HG03039 (cell line): ENCODE results near the gene RELL1.
A peak's percentile ranks its signal among the peaks of the same experiment; 100 is the strongest.

Experiments
- ATAC-seq: cut with Tn5 transposase; IDR thresholded peaks from one replicate; pipeline ENCODE4 v1.9.1; 2021; ENCODE audit warnings: mild to moderate bottlenecking, moderate library complexity; ENCODE audit not compliant: unreplicated experiment

The RELL1 gene

DNA sequence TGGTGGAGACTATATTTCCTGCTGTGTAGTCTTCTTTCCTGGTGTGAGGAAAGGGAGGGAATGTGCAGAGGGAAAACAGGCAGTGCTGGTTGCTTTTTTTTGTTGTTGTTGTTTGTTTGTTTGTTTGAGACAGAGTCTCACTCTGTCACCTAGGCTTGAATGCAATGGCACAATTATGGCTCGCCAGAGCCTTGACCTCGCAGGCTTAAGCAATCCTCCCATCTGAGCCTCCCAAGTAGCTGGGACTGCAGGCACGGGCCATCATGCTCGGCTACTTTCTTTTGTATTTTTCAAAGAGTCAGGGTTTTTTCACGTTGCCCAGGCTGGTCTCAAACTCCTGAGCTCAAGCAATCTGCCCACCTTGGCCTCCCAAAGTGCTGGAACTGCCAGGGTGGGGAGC is 82.5 kb downstream of the RELL1 start:
- no peak for ATAC-seq

DNA sequence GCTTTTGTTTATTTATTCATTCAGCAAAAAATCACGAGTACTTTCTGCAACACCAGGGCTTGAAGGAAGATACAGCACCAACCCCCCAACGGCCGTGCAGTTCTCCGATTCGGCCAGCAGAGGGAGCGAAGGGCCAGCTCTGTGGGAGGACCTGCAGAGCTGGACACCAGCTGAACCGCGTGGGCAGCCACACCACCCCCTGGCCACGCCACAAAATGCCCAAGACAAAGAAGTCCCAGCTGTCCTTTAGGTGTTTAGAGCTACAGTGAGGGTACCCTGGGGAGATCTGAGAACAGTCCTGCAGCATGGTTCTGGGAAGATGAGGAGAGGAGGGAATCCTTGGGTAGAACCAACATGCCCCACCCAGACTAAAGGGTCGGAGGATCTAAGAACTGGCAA is 83.1 kb downstream of the RELL1 start:
- ATAC-seq: no peak

DNA sequence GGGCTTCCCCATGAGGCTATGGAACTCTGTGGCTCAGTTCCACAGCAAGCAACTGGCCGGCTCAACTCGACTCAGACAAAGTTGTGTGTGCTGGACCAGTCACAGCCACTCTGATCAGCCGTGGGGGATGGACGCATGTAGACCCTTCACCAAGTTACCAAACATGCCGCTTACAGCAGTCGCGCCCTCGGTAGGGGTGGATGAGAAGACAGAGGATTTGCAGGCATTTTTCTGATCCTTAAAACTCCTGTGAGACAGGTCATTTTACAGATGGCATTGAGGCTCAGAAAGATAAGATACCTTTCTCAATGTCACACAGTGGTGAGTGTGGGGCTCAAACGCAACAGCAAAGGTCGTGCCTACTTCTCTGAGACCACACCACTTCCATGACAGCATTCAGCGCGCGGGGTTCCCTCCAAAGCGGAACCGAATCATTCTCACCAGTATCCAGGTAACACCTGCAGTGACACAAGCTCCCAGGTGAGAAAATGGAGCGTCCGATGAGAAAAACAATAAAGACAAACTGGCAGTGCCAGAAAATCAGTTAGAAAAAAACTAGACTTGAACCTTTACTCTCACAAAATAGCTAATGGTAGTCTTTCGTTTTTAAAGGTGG is 83.6 kb downstream of the RELL1 start:
- ATAC-seq: no peak

DNA sequence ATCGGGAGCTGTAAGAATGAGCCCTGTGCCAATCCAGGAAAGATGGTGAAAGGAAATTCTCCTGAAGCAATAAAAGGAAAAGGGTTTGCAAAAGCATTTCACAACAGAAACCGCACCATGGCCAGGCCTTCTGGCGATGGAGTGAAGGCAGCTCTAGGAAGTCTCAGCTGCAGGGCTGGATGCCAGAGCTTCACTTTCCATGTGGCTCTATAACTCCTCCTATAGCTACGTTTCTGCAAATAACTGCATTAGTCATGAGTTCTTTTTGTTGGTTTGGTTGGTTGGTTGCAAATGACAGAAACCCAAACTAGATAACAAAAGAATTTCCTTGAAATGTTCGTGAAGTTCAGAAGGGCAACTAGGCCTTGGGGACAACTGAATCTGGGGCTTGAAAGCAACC is 84.6 kb downstream of the RELL1 start:
- ATAC-seq: no peak

DNA sequence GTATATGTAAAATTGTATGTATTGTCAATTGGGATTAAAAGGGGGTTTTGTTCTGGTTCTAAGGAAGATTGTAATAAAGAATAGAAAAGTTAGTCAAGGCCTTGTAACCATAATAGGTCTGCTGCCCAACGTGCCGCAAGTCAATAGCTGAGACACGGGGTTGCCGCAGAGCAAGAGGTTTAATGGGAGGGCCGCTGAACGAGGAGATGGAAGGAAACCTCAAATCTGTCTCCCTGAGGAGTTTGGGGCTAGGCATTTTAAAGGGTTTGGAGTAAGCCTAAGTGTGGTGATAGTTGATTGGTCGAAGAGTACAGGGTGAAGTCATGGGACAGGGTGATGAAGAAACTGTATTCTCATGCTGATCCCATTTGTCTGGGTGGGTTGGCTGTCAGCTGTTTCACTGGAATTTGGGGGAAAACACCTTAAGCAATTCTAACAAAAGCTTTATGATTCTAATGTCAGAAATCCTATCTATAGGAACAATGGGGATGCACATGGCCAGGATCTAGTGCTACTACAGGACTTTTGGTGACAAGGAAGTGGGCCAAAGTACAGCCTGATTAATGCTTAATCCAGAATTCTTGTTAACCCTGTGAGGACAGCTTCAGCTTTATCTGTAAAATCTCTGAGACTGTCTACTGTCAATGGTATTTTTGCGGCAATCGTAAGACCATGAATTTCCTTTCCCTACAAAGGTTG is 86.9 kb downstream of the RELL1 start:
- ATAC-seq: no peak

DNA sequence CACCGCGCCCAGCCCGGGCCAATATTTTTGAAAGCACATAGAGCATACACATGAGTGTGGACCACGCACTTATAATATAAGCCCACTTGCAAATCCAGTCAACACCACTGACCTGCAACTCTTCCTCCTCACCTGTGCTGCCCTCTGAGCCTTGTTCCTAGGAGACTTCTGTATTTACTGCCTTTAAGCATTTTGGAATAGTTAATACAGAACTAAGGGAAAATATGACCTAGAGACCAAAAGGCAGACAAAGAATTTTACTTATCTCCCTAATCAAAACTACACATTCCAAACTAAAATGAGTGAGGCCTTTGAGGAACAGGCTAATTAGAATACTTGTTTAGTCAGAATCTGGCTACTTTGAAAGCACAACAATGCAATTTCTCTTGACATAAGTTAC is 89.1 kb downstream of the RELL1 start:
- ATAC-seq: no peak

DNA sequence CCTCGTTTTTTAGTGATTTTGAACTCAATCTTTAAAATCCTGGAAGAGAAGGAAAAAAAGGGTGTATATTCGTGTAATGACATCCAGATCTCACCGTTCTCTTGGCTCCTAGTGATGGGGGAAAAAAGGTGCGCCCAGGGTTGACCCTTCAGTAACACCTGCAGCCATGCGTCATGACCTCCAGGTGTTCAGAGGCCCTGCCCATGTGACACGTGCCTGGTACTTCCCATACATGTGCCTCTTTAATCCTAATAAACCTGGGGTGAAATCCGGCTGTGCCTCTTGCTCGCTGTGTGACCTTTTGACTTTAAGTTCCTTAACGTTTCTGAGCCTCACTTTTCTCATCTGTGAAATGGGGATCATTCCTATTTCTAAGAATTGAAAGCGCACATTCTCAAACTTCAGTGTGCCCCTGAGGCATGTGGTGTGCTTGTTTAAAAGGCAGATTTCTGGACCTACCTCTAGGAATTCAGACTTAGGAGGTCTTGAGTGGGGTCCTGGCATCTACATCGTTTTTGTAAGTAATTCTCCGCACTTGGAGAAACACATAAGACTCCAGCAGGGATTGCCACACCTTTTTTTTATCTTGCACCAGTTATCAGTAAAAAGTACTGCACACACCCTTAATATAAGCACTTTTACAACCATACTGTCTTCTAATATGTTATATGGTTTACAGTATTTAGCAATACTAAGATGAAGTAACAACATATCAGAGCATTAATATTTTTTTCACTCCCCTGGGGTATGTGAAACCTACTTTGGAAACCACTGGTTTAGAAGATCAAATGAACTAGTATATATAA is 90.1 kb downstream of the RELL1 start:
- no peak for ATAC-seq

DNA sequence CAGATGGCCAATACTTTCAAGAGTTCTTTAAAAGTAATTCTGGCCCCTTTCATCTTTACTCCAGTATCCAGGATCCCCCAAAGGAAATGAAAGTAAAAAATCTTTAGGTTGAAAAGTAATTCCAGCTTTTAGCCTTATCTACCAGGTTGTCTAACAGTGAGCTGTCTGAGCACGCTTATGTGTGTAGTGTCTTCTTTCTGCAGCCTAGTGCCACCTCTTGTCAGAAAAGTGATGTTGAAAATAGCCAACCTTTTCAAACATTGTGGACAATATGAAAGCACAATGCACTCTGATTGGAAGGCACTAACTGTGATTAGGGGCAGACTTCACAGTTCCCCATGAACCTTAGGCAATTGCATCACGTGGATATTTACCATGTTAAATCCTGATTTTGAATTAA is 92.1 kb downstream of the RELL1 start:
- no peak for ATAC-seq

DNA sequence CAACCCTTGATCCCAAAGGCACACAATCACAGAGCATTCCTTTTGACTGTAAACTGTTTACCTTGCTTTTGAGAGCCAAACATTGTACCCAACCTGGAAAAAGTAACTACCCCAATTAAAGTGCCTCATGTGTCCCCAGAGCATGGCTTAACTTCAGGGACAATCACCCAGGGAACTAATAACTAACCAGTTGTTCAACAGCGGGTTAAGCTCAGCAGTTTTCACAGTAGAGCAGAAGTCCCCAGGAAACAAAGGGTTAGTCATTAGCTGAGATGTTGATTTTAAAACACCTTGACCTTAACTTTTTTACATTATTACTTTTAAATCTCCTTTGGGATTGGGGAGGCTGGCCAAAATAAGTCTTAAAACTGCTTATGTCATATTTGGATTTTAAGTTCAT is 94.8 kb downstream of the RELL1 start:
- no peak for ATAC-seq

DNA sequence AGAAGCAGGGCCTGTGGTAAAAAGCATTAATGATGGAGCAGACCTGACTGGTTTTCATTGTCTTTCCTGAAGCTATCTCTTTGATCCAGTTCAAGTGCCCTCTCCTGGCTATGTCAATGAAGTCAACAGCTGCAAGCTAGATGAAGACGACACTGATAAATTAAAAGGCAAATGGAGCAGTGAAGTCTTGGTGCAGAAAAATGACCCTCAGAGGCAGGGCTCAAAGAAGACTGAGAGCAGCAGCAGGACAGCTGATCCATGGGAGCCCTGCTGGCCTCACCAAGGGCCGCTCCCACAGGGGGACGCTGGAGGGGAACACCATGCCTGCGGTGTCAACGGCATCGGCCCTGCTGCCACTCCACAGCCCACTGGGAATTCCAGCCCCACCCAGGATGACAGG is 96.2 kb downstream of the RELL1 start:
- ATAC-seq: no peak

DNA sequence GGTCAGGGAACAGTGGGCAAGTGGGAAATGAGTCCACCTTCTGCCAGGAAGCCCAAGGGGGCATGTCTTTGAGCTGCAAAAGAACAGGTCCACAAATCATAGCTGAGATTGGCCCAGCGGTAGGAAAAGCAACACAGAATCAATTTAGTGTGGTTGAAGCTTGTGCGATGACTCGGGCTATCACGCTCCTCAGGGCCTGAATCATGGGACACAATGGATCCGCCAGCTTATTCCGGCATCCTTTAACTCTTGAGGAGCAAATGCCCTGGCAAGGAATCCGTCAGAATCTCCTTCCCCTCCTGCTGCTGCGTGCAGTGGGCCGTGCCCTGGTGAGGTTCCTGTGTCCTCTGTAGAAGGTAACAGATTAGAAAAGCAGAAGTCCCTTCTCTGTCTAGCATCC is 98.0 kb downstream of the RELL1 start:
- ATAC-seq: no peak

DNA sequence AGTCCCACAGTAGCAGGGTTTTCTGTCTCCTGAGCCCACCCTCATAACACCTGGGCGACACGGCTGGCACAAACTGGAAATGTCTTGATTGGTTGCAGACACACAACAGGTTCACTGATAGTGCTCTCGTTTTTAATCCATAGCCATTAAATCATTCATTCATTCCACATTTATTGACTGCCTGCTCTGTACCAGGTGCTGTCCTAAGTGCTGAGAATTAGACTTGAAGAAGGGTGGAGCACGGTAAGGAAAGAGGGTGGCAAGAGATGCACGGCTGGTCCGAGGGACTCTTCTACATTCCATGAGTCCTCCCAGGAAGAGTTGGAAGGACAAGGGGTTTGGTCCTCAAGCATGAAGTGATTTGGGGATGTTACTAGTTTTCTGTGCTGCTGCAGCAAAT is 100.0 kb downstream of the RELL1 start:
- ATAC-seq: no peak

DNA sequence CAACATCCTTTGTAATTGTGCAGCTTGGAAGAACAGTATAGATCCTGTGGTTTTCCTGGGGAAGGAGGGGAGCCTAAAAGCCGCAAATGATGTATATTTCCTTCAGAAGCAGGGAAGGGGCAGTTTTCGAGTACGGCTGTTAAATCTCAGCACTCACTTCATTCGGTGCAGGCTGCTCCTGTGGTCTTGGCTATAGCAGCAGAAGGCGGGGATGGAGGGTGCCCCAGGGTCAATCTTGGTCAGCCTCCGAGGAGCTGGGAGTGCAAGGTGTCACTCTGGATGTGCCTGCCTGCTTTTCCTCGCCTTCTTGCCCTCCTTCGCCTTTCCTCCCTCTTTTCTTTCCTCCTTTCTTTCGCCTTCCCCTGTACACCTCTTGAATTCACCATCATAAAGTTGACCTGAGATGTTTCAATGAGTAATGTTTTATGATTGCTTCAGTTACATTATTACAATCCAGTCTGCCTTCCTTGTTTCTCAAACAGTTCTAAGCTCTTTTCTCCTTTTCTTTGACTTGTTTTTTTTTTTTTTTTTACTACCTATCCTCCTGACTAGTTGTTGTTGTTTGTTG is 101.6 kb downstream of the RELL1 start:
- no peak for ATAC-seq

DNA sequence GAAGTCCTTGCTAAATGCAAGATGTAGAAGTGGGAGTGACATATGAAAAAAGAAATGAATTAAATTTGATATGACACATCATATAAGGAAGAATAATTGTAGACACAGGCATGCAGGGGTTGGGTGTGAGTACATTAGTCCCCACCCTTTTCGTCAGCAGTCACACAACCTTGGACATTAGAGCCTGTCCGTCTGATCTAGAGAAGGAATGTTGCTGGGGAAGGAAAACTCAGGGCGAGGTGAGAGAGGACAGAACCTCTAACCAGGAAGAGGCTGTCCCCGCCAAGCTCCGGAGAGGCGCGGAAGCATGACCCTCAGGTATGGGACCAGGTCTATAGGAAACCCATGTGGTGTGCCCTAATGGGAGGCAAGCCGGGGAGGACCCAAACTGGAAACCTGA is 102.1 kb downstream of the RELL1 start:
- no peak for ATAC-seq

DNA sequence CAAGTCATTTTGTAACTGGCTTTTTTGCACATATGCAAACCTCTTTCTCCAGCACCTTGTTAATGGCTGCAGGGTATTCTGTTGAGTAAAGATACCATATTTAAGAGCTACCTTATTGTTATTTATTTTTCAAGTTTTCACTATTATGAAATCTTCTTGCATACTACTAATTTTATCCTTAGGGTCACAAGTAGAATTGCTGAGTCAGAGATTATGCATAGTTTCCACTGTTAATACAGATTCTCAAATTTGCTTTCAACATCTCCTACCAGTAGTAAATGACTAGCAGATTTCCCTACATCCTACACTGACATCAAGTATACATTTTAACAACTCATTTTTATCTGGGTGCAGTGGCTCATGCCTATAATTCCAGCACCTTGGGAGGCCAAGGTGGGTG is 112.6 kb downstream of the RELL1 start:
- no peak for ATAC-seq

DNA sequence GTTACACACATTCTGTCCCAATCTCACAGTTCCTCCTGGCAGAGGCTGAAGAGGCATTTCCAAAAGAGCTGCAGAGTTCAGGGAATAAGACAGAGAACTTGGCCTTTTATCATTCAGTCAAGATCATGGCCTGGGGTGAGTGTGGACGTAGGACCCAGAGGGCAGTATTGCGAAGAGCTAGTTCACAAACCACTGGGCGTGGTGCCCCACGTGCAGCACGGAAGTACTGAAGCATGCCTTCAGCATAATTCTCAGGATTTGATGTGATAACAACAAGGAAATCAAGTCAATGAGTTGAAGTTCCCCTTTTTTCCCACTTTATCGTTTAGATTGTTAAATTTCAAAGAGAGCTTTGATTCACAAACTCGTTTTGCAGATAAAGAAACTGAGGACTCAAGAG is 117.7 kb downstream of the RELL1 start:
- ATAC-seq: no peak

DNA sequence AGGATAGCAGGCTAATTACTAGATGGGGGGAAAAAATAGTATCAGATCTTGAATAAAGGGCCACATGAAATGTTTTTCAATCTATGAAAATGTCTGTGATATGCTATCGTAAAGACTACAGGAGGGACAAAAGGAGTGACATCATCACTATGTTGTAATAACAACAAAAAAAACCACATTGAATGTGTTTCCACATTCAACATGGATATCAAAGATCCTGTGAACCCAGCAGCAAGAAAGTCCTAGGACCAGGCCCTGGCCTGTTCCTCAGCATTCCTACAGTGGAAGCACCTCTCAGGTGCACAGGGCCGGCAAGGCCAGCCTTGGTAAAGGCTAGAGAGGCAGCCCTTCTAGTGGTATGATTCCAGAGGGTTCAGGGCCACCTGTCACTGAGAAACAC is 118.3 kb downstream of the RELL1 start:
- no peak for ATAC-seq

DNA sequence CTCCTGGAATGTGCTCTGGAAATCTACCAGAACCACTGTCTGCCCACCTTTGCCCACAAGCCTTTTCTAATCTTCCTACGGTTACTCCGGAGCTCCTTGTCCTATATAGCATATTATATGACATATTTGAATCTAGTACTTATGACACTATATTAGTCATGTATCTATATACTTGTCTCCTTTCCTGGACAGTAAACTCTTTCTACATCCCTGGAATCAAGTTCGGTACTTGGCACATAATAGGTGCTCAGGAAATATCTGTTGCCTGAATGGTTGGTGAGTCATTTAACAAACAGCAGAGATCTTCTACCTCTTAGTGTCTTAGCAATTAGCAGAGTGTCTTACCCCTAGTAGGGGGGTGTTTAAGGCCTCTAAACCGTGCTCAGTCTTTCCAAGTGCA is 123.6 kb downstream of the RELL1 start:
- ATAC-seq: no peak

DNA sequence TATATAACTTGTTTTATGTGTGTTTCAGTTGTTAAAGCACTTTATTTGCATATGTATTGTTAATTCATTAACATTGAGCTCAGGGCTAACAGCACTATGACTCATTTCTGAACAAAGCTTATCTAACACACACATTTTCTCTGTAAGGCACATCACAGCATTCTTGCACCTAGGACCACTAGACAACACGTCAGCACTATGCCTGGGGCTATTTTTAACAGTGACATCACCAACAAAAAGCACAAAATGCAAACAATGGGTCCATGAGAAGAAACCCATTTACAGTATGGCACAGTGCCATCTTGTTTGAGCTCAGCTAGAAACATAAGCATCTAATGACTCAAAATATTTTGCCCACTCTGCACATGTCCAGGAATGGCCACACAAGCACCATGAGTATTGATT is 124.4 kb downstream of the RELL1 start:
- peak; percentile 70 for ATAC-seq

DNA sequence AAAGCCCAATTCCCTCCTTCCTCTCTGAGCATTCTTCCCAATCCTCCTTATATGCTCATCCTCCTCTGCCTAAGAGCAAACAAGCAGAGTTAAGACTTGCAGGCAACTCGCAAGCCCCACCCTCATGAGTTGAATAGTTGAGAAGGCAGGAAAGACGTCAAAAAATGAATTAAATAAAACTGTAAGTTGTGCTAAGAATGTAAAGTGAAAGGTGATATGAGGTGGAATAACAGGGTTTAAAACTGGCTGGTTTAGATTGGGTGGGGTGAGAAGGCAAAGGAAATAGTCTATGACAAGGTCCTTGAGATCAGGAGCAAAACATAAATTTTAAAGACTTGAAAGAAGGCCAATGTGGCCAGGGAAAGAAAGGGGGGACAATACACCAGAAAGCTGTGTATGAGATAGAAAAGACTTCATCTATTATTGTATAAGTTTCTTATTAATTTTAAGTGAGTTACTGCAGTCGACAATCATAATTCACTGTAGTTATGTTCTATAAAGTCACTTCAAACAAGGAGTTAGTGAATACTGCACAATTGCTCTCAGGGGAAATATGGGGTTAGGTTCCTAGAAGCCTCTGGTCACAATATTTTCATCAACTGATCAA is 124.9 kb downstream of the RELL1 start:
- ATAC-seq: no peak
